ENCODE data around the gene JDP2.

The JDP2 gene

GRCh38 chr14:75484711-75485429, 57.0 kb downstream of the JDP2 start:
- peaks cover 6% of the 10 kb centered on the region; the same call in 1 of the 2 replicates for H3K4me1 ChIP-seq (ENCODE audit: insufficient read depth, low read length)
- H3K36me3 ChIP-seq (ENCODE audit: insufficient read depth, low read length), result no peaks in the 10 kb centered on the region
- H3K9me3 ChIP-seq (ENCODE audit: control insufficient read depth, insufficient read depth, low read length), result no peaks in the 10 kb centered on the region
- no peak overlapping the region for H3K9ac ChIP-seq (ENCODE audit: low read depth, low read length)

- no peaks in the 10 kb centered on the region for H3K36me3 ChIP-seq (ENCODE audit: insufficient read depth, low read length)
- H3K9ac ChIP-seq (ENCODE audit: low read depth, low read length), result no peak overlapping the region
- H3K9me3 ChIP-seq (ENCODE audit: control insufficient read depth, insufficient read depth, low read length), result no peaks in the 10 kb centered on the region
- no peaks in the 10 kb centered on the region for H3K4me1 ChIP-seq (ENCODE audit: insufficient read depth, low read length)
Observed at GRCh38 chr14:75486318-75486717, 58.5 kb downstream of the JDP2 start.

- Histone ChIP-seq H3K4me1 (ENCODE audit: insufficient read depth, low read length) (no peaks in the 10 kb centered on the region), H3K36me3 (ENCODE audit: insufficient read depth, low read length) (no peaks in the 10 kb centered on the region), H3K9ac (ENCODE audit: low read depth, low read length) (no peak overlapping the region)
Observed at GRCh38 chr14:75487155-75487671, 59.4 kb downstream of the JDP2 start.

GRCh38 chr14:75489480-75489837, 61.6 kb downstream of the JDP2 start:
- no peaks in the 10 kb centered on the region for H3K36me3 ChIP-seq (ENCODE audit: insufficient read depth, low read length)
- no peaks in the 10 kb centered on the region for H3K9me3 ChIP-seq (ENCODE audit: control insufficient read depth, insufficient read depth, low read length)
- no peaks in the 10 kb centered on the region for H3K4me1 ChIP-seq (ENCODE audit: insufficient read depth, low read length)

More at GRCh38 chr14:75487155-75487671, 59.4 kb downstream of the JDP2 start:
- no peaks in the 10 kb centered on the region for H3K9me3 ChIP-seq (ENCODE audit: control insufficient read depth, insufficient read depth, low read length)

GRCh38 chr14:75491376-75491978, 63.7 kb downstream of the JDP2 start:
- Histone ChIP-seq H3K36me3 (ENCODE audit: insufficient read depth, low read length) (no peaks in the 10 kb centered on the region), H3K4me1 (ENCODE audit: insufficient read depth, low read length) (no peaks in the 10 kb centered on the region), H3K9me3 (ENCODE audit: control insufficient read depth, insufficient read depth, low read length) (no peaks in the 10 kb centered on the region), H3K9ac (ENCODE audit: low read depth, low read length) (no peak overlapping the region)

More at GRCh38 chr14:75489480-75489837, 61.6 kb downstream of the JDP2 start:
- H3K9ac ChIP-seq (ENCODE audit: low read depth, low read length), result no peak overlapping the region

- H3K4me1 ChIP-seq (ENCODE audit: insufficient read depth, low read length), result no peaks in the 10 kb centered on the region
- H3K9ac ChIP-seq (ENCODE audit: low read depth, low read length), result no peak overlapping the region
- no peaks in the 10 kb centered on the region for H3K36me3 ChIP-seq (ENCODE audit: insufficient read depth, low read length)
- no peaks in the 10 kb centered on the region for H3K9me3 ChIP-seq (ENCODE audit: control insufficient read depth, insufficient read depth, low read length)
Observed at GRCh38 chr14:75492832-75493591, 65.2 kb downstream of the JDP2 start.

GRCh38 chr14:75493592-75494087, 65.8 kb downstream of the JDP2 start:
- H3K9me3 ChIP-seq (ENCODE audit: control insufficient read depth, insufficient read depth, low read length), result no peaks in the 10 kb centered on the region
- no peaks in the 10 kb centered on the region for H3K4me1 ChIP-seq (ENCODE audit: insufficient read depth, low read length)
- no peaks in the 10 kb centered on the region for H3K36me3 ChIP-seq (ENCODE audit: insufficient read depth, low read length)
- no peak overlapping the region for H3K9ac ChIP-seq (ENCODE audit: low read depth, low read length)

GRCh38 chr14:75494896-75495295, 67.1 kb downstream of the JDP2 start:
- H3K9me3 ChIP-seq (ENCODE audit: control insufficient read depth, insufficient read depth, low read length), result no peaks in the 10 kb centered on the region
- H3K9ac ChIP-seq (ENCODE audit: low read depth, low read length), result no peak overlapping the region
- H3K4me1 ChIP-seq (ENCODE audit: insufficient read depth, low read length), result no peaks in the 10 kb centered on the region
- H3K36me3 ChIP-seq (ENCODE audit: insufficient read depth, low read length), result no peaks in the 10 kb centered on the region

GRCh38 chr14:75495399-75495798, 67.6 kb downstream of the JDP2 start:
- Histone ChIP-seq H3K9ac (ENCODE audit: low read depth, low read length) (no peak overlapping the region), H3K9me3 (ENCODE audit: control insufficient read depth, insufficient read depth, low read length) (no peaks in the 10 kb centered on the region), H3K36me3 (ENCODE audit: insufficient read depth, low read length) (no peaks in the 10 kb centered on the region), H3K4me1 (ENCODE audit: insufficient read depth, low read length) (no peaks in the 10 kb centered on the region)

GRCh38 chr14:75495882-75496281, 68.1 kb downstream of the JDP2 start:
- Histone ChIP-seq H3K9me3 (ENCODE audit: control insufficient read depth, insufficient read depth, low read length) (no peaks in the 10 kb centered on the region), H3K9ac (ENCODE audit: low read depth, low read length) (no peak overlapping the region), H3K4me1 (ENCODE audit: insufficient read depth, low read length) (no peaks in the 10 kb centered on the region), H3K36me3 (ENCODE audit: insufficient read depth, low read length) (no peaks in the 10 kb centered on the region)

GRCh38 chr14:75496755-75497154, 68.9 kb downstream of the JDP2 start:
- no peaks in the 10 kb centered on the region for H3K36me3 ChIP-seq (ENCODE audit: insufficient read depth, low read length)
- no peaks in the 10 kb centered on the region for H3K4me1 ChIP-seq (ENCODE audit: insufficient read depth, low read length)
- H3K9me3 ChIP-seq (ENCODE audit: control insufficient read depth, insufficient read depth, low read length), result no peaks in the 10 kb centered on the region
- H3K9ac ChIP-seq (ENCODE audit: low read depth, low read length), result no peak overlapping the region

- no peak overlapping the region for H3K9ac ChIP-seq (ENCODE audit: low read depth, low read length)
- H3K4me1 ChIP-seq (ENCODE audit: insufficient read depth, low read length), result no peaks in the 10 kb centered on the region
- no peaks in the 10 kb centered on the region for H3K36me3 ChIP-seq (ENCODE audit: insufficient read depth, low read length)
- no peaks in the 10 kb centered on the region for H3K9me3 ChIP-seq (ENCODE audit: control insufficient read depth, insufficient read depth, low read length)
Observed at GRCh38 chr14:75497191-75497590, 69.4 kb downstream of the JDP2 start.

GRCh38 chr14:75497701-75498100, 69.9 kb downstream of the JDP2 start:
- Histone ChIP-seq H3K9ac (ENCODE audit: low read depth, low read length) (no peak overlapping the region), H3K36me3 (ENCODE audit: insufficient read depth, low read length) (no peaks in the 10 kb centered on the region), H3K4me1 (ENCODE audit: insufficient read depth, low read length) (no peaks in the 10 kb centered on the region), H3K9me3 (ENCODE audit: control insufficient read depth, insufficient read depth, low read length) (no peaks in the 10 kb centered on the region)

- no peaks in the 10 kb centered on the region for H3K9me3 ChIP-seq (ENCODE audit: control insufficient read depth, insufficient read depth, low read length)
- H3K9ac ChIP-seq (ENCODE audit: low read depth, low read length), result no peak overlapping the region
- no peaks in the 10 kb centered on the region for H3K36me3 ChIP-seq (ENCODE audit: insufficient read depth, low read length)
- H3K4me1 ChIP-seq (ENCODE audit: insufficient read depth, low read length), result no peaks in the 10 kb centered on the region
Observed at GRCh38 chr14:75499084-75499875, 71.5 kb downstream of the JDP2 start.
